T-cell (primary cell): ENCODE measurements around the gene C20orf202. TPM values are rescaled to one million over a fixed set of nuclear protein-coding genes. Genes with fewer than 3 reads are reported as not detected.
"Not testable (repeated sequence)": the region's sequence is repeated elsewhere in the genome, so short reads cannot be mapped to it uniquely, and the experiment has no call there.

Experiments used
- ATAC-seq, 4 experiments: fragments of 200-7000 bp in 3 of 4; fragments of 150-1000 bp in 1 of 4; cut with Tn5 transposase; replicated peaks in 1 of 4; 1 replicate in 3 of 4; 2 replicates in 1 of 4; pipeline ENCODE4 v1.10.0; 2021; ENCODE audit warnings: moderate library complexity in 3 of 4, mild to moderate bottlenecking in 2 of 4, moderate number of reproducible peaks in 1 of 4
- CTCF ChIA-PET, 2 donors: fragments of 300-600 bp; sonication (Branson Sonifier 250); formaldehyde crosslinking; loops; one replicate each; lab custom pipeline; 2022; ENCODE audit warnings: antibody characterized with exemption in 2 of 2; lab: Charles Lee
- POLR2A ChIA-PET, 2 donors: fragments of 300-600 bp; sonication (Branson Sonifier 250); formaldehyde crosslinking; loops; one replicate each; lab custom pipeline; 2022; ENCODE audit warnings: antibody characterized with exemption in 2 of 2; lab: Charles Lee
- DNase-seq, 35 experiments: peaks; one replicate each; pipeline versions ENCODE4 v3.0.0 to v3.0.0-alpha.2; 2013 to 2023
- H3K27ac ChIP-seq: one replicate; pipeline ENCODE4 v1.5.1; 2013; ENCODE audit warnings: low read length
- H3K27me3 ChIP-seq, 2 experiments: replicated peaks in 1 of 2; 1 replicate in 1 of 2; 2 replicates in 1 of 2; pipeline versions ENCODE4 v1.6.1 to v1.7.0; 2013; ENCODE audit warnings: low read length in 1 of 2, mixed read lengths in 1 of 2; ENCODE audit not compliant: control insufficient read depth in 2 of 2, insufficient read depth in 2 of 2; ENCODE audit errors: extremely low read depth in 1 of 2
- H3K36me3 ChIP-seq, 2 donors: 1 replicate in 1 of 2; 2 replicates in 1 of 2; pipeline versions ENCODE4 v1.6.1 to v1.7.0; 2013; ENCODE audit warnings: low read length in 1 of 2; ENCODE audit not compliant: control insufficient read depth in 2 of 2, insufficient read depth in 1 of 2; ENCODE audit errors: extremely low read depth in 1 of 2
- H3K4me1 ChIP-seq, 2 experiments: 1 replicate in 1 of 2; 2 replicates in 1 of 2; pipeline versions ENCODE4 v1.6.1 to v1.7.0; 2013; ENCODE audit warnings: low read length in 2 of 2, mixed read lengths in 1 of 2; ENCODE audit not compliant: insufficient read depth in 2 of 2, control insufficient read depth in 1 of 2; ENCODE audit errors: extremely low read depth in 1 of 2
- H3K4me3 ChIP-seq, 2 donors: 1 replicate in 1 of 2; 2 replicates in 1 of 2; pipeline versions ENCODE4 v1.5.1 to v1.7.0; 2013; ENCODE audit warnings: mild to moderate bottlenecking in 2 of 2, low read length in 1 of 2, moderate library complexity in 1 of 2; ENCODE audit not compliant: control insufficient read depth in 1 of 2; ENCODE audit errors: extremely low read depth in 1 of 2
- H3K9me3 ChIP-seq: 2 replicates; pipeline ENCODE4 v1.7.0; 2013
- H3K27ac Mint-ChIP-seq, 2 donors: one replicate each; pipeline ENCODE4 v1.8.0; 2020 to 2021; ENCODE audit warnings: mild to moderate bottlenecking in 2 of 2, mixed read lengths in 2 of 2
- H3K27me3 Mint-ChIP-seq, 2 donors: one replicate each; pipeline ENCODE4 v1.8.0; 2021 to 2022; ENCODE audit warnings: mixed read lengths in 2 of 2
- H3K36me3 Mint-ChIP-seq: one replicate; pipeline ENCODE4 v1.8.0; 2021; ENCODE audit warnings: mixed read lengths
- H3K4me1 Mint-ChIP-seq, 3 donors: one replicate each; pipeline ENCODE4 v1.8.0; 2020 to 2022; ENCODE audit warnings: mixed read lengths in 3 of 3, mild to moderate bottlenecking in 1 of 3
- H3K4me3 Mint-ChIP-seq, 3 donors: one replicate each; pipeline ENCODE4 v1.8.0; 2020 to 2022; ENCODE audit warnings: mild to moderate bottlenecking in 3 of 3, mixed read lengths in 3 of 3, moderate library complexity in 3 of 3
- H3K9me3 Mint-ChIP-seq, 3 donors: one replicate each; pipeline ENCODE4 v1.8.0; 2020 to 2022; ENCODE audit warnings: mixed read lengths in 3 of 3
- WGBS: methylation state at CpG from one replicate; pipeline ENCODE4 v1.1.5; 2013; ENCODE audit warnings: missing lambda C conversion rate; ENCODE audit not compliant: insufficient coverage; 5-methylcytosine and 5-hydroxymethylcytosine counted together
- total RNA-seq, 35 experiments: library from RNA in 6 of 35; stranded (reverse) in 6 of 35; fragments of 120-200 nt in 1 of 35; gene quantifications; one replicate each; pipeline versions ENCODE4 v1.2.1 to v1.2.4 and lab custom pipeline; 2013 to 2026

C20orf202 gene
- total RNA-seq, 5 donors from 2014 or later (not counting 1 experiment from before 2014, with no cell fraction given) = 0.23 to 0.41 (median 0.30) TPM; not detected in 1

- H3K27me3 Mint-ChIP-seq, DNase-seq, H3K36me3 ChIP-seq, H3K36me3 Mint-ChIP-seq, H3K9me3 ChIP-seq, H3K27ac ChIP-seq, POLR2A ChIA-PET, H3K9me3 Mint-ChIP-seq, H3K4me3 ChIP-seq, H3K27me3 ChIP-seq, H3K27ac Mint-ChIP-seq, CTCF ChIA-PET, H3K4me1 ChIP-seq, H3K4me3 Mint-ChIP-seq, ATAC-seq: not testable (repeated sequence)
- WGBS = no CpG with 5 or more reads among the region's 2 CpGs
- H3K4me1 Mint-ChIP-seq = peaks cover 8 to 13% (median 13%) of the 10 kb centered on the region in 3 donors
Observed at GRCh38 chr20:1250282-1250681, 47.0 kb downstream of the C20orf202 start.

- Mint-ChIP-seq H3K4me3 (no peak overlapping the region), H3K27me3 (peaks cover 0 to 4% of the 10 kb centered on the region in 2 donors), H3K9me3 (peaks cover 0 to 4% (median 2%) of the 10 kb centered on the region in 3 donors), H3K27ac (no peak overlapping the region), H3K36me3 (no peaks in the 10 kb centered on the region), H3K4me1 (peaks cover 8 to 13% (median 13%) of the 10 kb centered on the region in 3 donors)
- DNase-seq = no peak
- no peak overlapping the region for H3K27ac ChIP-seq
- ChIA-PET CTCF (no interaction called here), POLR2A (no interaction called here)
- no peak overlapping the region for H3K4me3 ChIP-seq
- no peaks in the 10 kb centered on the region for H3K36me3 ChIP-seq
- WGBS = 93% methylated on average over 3 of the region's 3 CpGs
- peaks cover 0 to 2% of the 10 kb centered on the region in 2 experiments for H3K27me3 ChIP-seq
- no peak for ATAC-seq
- H3K9me3 ChIP-seq = no peaks in the 10 kb centered on the region
- H3K4me1 ChIP-seq = peaks cover 0 to 2% of the 10 kb centered on the region in 2 experiments
Observed at GRCh38 chr20:1252416-1252815, 49.2 kb downstream of the C20orf202 start.

DNA sequence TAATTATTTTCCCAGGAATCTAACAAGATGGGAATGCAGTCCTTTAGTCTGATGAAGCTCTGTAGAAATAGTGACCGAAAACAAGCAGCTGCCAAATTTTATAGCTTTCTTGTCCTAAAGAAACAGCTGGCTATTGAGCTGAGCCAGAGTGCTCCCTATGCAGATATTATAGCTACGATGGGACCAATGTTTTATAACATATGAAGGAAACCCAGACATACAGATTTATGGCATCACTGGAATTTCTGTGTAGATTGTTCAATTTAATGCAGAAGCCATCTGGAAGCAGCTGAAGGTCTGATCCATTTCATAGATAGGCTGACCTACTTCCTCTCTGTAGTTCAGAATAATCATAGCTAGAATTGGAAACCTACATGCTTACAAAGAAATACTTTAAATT is 51.0 kb downstream of the C20orf202 start:
- Mint-ChIP-seq H3K36me3 (no peaks in the 10 kb centered on the region), H3K27ac (no peak overlapping the region), H3K9me3 (peaks cover 0 to 4% (median 2%) of the 10 kb centered on the region in 3 donors), H3K27me3 (peaks cover 0 to 4% of the 10 kb centered on the region in 2 donors), H3K4me3 (no peak overlapping the region), H3K4me1 (peaks cover 8 to 13% (median 13%) of the 10 kb centered on the region in 3 donors)
- Histone ChIP-seq H3K27me3 (peaks cover 0 to 2% of the 10 kb centered on the region in 2 experiments), H3K4me1 (peaks cover 0 to 2% of the 10 kb centered on the region in 2 experiments), H3K27ac (no peak overlapping the region), H3K9me3 (no peaks in the 10 kb centered on the region), H3K4me3 (no peak overlapping the region), H3K36me3 (no peaks in the 10 kb centered on the region)
- ChIA-PET CTCF (interaction anchor here (0.5 to 1.2 kb wide), 7 partner anchors 11 to 1323 kb away, joined by 3 to 5 read pairs (median 3); partner anchors contain the start of gene SNPH (in 1 of the 2)), POLR2A (no interaction called here)
- WGBS = no CpG with 5 or more reads among the region's 2 CpGs
- no peak for DNase-seq
- no peak for ATAC-seq

- H3K4me1 ChIP-seq = peaks cover 0 to 2% of the 10 kb centered on the region in 2 experiments
- no peak overlapping the region for H3K4me3 ChIP-seq
- ChIA-PET POLR2A (no interaction called here), CTCF (no interaction called here)
- H3K27me3 ChIP-seq = peaks cover 0 to 2% of the 10 kb centered on the region in 2 experiments
- Mint-ChIP-seq H3K4me1 (peaks cover 8 to 13% (median 12%) of the 10 kb centered on the region in 3 donors), H3K36me3 (no peaks in the 10 kb centered on the region), H3K9me3 (peaks cover 0 to 4% (median 2%) of the 10 kb centered on the region in 3 donors), H3K27ac (no peak overlapping the region), H3K4me3 (no peak overlapping the region), H3K27me3 (peaks cover 0 to 4% of the 10 kb centered on the region in 2 donors)
- no peak overlapping the region for H3K27ac ChIP-seq
- H3K36me3 ChIP-seq = no peaks in the 10 kb centered on the region
- ATAC-seq (no peak), DNase-seq (no peak)
- WGBS = no CpG with 5 or more reads among the region's 2 CpGs
- no peaks in the 10 kb centered on the region for H3K9me3 ChIP-seq
Observed at GRCh38 chr20:1255675-1256074, 52.4 kb downstream of the C20orf202 start.

Other genes with a start within 250 kb of the C20orf202 start
- gene RSPO4, start 201.1 kb upstream of the C20orf202 start, total RNA-seq = under 1 TPM in 4 of 5 donors, not detected in 1; 0.33 to 0.98 (median 0.55) TPM
- 100 to 1,000 TPM; 106 to 142 (median 127) TPM for gene PSMF1, start 84.9 kb upstream of the C20orf202 start, total RNA-seq
- under 1 TPM in 1 of 5 donors, not detected in 4; 0.13 TPM for gene TMEM74B, start 18.5 kb upstream of the C20orf202 start, total RNA-seq
- 1 to 10 TPM in 1 of 5 donors, under 1 TPM in 2, not detected in 2; 0.73 to 1.6 (median 0.88) TPM for gene RAD21L1, start 22.6 kb downstream of the C20orf202 start, total RNA-seq
- 10 to 100 TPM; 12.9 to 29.8 (median 23.4) TPM for gene SNPH, start 62.8 kb downstream of the C20orf202 start, total RNA-seq
- 1 to 10 TPM; 1.1 to 2.4 (median 2.2) TPM for gene SDCBP2, start 125.7 kb downstream of the C20orf202 start, total RNA-seq
- 10 to 100 TPM; 76.7 to 90.4 (median 79.9) TPM for gene FKBP1A, start 189.6 kb downstream of the C20orf202 start, total RNA-seq